Heart right ventricle (tissue), 16 donors: ENCODE measurements around the gene PSMC3IP. TPM values are rescaled to one million over a fixed set of nuclear protein-coding genes. Genes with fewer than 3 reads are reported as not detected.
A peak's percentile ranks its signal among the peaks of the same experiment; 100 is the strongest.
"Not testable (repeated sequence)": the region's sequence is repeated elsewhere in the genome, so short reads cannot be mapped to it uniquely, and the experiment has no call there.

Experiments
- ATAC-seq, 8 donors: fragments of 200-7000 bp; cut with Tn5 transposase; one replicate each; pipeline ENCODE4 v1.9.1; 2020; ENCODE audit warnings: mild to moderate bottlenecking in 8 of 8, moderate library complexity in 8 of 8, moderate number of reproducible peaks in 1 of 8
- DNase-seq, 2 donors: peaks; one replicate each; pipeline ENCODE4 v3.0.0-alpha.2; 2020
- H3K27ac ChIP-seq, 10 donors: fragments of 200-600 bp; sonication (generic) in 2 of 10; one replicate each; pipeline versions ENCODE4 v1.5.0 to v1.8.0; 2020 to 2022; ENCODE audit warnings: mild to moderate bottlenecking in 3 of 10
- H3K27me3 ChIP-seq, 7 donors: fragments of 200-600 bp; one replicate each; pipeline ENCODE4 v1.8.0; 2021 to 2022; ENCODE audit warnings: mild to moderate bottlenecking in 2 of 7
- H3K36me3 ChIP-seq, 9 donors: fragments of 200-600 bp; sonication (generic) in 1 of 9; one replicate each; pipeline versions ENCODE4 v1.5.0 to v1.8.0; 2020 to 2022; ENCODE audit warnings: mild to moderate bottlenecking in 2 of 9
- H3K4me1 ChIP-seq, 9 donors: fragments of 200-600 bp; sonication (generic) in 1 of 9; one replicate each; pipeline versions ENCODE4 v1.5.0 to v1.8.0; 2020 to 2022; ENCODE audit warnings: mild to moderate bottlenecking in 4 of 9
- H3K4me3 ChIP-seq, 10 donors: fragments of 200-600 bp; sonication (generic) in 2 of 10; one replicate each; pipeline versions ENCODE4 v1.5.0 to v1.8.0; 2020 to 2022; ENCODE audit warnings: mild to moderate bottlenecking in 7 of 10, moderate library complexity in 2 of 10
- H3K9me3 ChIP-seq, 11 donors: fragments of 200-600 bp in 10 of 11; sonication (generic) in 2 of 11; one replicate each; pipeline versions ENCODE4 v1.5.0 to v1.8.0; 2013 to 2022; ENCODE audit warnings: mild to moderate bottlenecking in 2 of 11, control low read depth in 1 of 11, moderate library complexity in 1 of 11
- WGBS, 2 donors: extraction: QIAGEN DNeasy Blood & Tissue Kit; methylation state at CpG; one replicate each; pipeline ENCODE4 v1.1.7; 2013; ENCODE audit warnings: inconsistent platforms in 1 of 2; 5-methylcytosine and 5-hydroxymethylcytosine counted together
- intact Hi-C, 10 donors: fragments of 100-400 bp; cut with DNase I; formaldehyde crosslinking; loops; one replicate each; pipeline versions ENCODE4 v1.11.1 to v1.14.2; 2022
- polyA plus RNA-seq, 2 donors: library from polyadenylated mRNA; stranded (reverse); fragments of 200-250 nt; gene quantifications; one replicate each; pipeline ENCODE4 v1.2.3, GENCODE V29; 2013
- total RNA-seq, 10 donors: library from RNA; stranded (reverse); fragmentation: NEBNext Ultra II Directional in 3 of 10; extraction: Animal tissue kit (Norgen Biotek cat#: 25700) in 3 of 10; gene quantifications; one replicate each; pipeline versions ENCODE4 v1.2.1 to v1.2.4, GENCODE V29; 2021 to 2023
- TF ChIP-seq, protein P1 (sequence below), 9 donors: fragments of 200-600 bp; sonication (generic) in 2 of 9; IDR thresholded peaks; one replicate each; pipeline versions ENCODE4 v1.5.0 to v1.8.0; 2021 to 2022; ENCODE audit warnings: antibody characterized with exemption in 9 of 9, mild to moderate bottlenecking in 5 of 9, moderate library complexity in 1 of 9
- donor health status: Arrhythmogenic right ventricular cardiomyopathy.
- donor health status: ischemic (EF 13 %, LVEDD 7.1; RV severe dilation, severe dysfunction).
- donor health status: healthy with polysubstance abuse.
- donor health status: DM: no; HTN: yes; CAD: no.
- donor health status: DM: no; HTN: no; CAD: no.
- donor health status: ischemic (EF 25% LVEDD 6.9; RV normal size, moderate dysfunction).
- donor health status: ischemic (EF 25% LVEDD 5.7; RV mildly dilated, moderate dysfunction).
- donor health status: healthy.
- donor health status: DM: yes; HTN: yes; CAD: no.
- donor health status: Ischemic cardiomyopathy.
- donor health status: ischemic (EF 35%, LVEDD 5.7; RV mildly dilated, moderate dysfunction).
- donor health status: nonischemic (EF 11% LVEDD 7.7; RV severe dilation, severe dysfunction).
- donor health status: DM: yes; HTN: yes; CAD: no.
- donor health status: PGD.
- donor health status: ischemic (EF 29% LVEDD 5.4; RV normal size, mild dysfunction).
- donor health status: nonischemic (EF 23%, LVEDD 6.1; RV moderate dilation, normal function).

PSMC3IP gene
- total and polyA plus RNA-seq, 12 donors = 1.1 to 3.1 (median 1.9) TPM

DNA sequence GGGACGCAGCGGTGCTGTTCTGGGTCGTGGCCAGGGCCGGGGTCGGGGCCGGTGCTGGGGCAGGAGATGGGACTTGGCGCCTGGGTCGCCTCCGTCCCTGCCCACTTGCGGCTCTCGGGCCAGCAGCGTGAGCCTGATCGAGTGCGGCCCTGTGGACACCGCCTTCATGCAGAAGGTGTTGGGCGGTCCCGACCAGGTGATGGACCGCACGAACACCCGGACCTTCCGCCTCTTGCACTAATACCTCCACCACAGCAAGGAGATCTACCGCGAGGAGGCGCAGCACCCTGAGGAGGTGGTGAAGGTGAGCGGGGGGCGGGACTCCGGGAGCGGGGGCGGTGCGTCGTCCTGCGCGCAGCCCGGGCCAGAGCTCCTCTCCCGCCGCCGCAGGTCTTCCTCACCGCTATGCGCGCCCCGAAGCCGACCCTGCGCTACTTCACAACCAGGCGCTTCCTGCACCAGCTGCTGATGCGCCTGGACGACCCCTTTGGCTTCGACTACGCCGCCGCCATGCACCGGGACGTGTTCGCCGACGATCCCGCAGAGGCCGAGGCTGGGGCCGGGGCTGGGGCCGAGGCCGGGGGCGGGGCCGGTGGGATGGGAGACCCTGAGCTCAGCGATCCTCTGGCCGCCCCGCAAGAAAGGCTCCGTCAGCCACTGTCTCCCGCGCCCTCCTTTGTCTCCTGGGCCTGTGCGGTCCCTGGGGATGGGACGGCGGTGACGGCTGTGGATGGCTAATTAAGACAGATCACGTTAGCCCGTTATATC is 29.3 kb downstream of the PSMC3IP start:
- whole genome bisulfite sequencing, 2 donors = 17 to 23% methylated on average over 71 to 73 of the region's 74 CpGs
- TF ChIP-seq, protein P1, sequence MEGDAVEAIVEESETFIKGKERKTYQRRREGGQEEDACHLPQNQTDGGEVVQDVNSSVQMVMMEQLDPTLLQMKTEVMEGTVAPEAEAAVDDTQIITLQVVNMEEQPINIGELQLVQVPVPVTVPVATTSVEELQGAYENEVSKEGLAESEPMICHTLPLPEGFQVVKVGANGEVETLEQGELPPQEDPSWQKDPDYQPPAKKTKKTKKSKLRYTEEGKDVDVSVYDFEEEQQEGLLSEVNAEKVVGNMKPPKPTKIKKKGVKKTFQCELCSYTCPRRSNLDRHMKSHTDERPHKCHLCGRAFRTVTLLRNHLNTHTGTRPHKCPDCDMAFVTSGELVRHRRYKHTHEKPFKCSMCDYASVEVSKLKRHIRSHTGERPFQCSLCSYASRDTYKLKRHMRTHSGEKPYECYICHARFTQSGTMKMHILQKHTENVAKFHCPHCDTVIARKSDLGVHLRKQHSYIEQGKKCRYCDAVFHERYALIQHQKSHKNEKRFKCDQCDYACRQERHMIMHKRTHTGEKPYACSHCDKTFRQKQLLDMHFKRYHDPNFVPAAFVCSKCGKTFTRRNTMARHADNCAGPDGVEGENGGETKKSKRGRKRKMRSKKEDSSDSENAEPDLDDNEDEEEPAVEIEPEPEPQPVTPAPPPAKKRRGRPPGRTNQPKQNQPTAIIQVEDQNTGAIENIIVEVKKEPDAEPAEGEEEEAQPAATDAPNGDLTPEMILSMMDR (IDR thresholded peaks at IDR 0.05) = peak in 5 of 9 donors; percentile 17 to 41 (median 37)
- ATAC-seq (peak; percentile 13 to 50 (median 38)), DNase-seq (peak in 1 of 2 donors; percentile 62)
- H3K4me1 ChIP-seq = peaks cover 5 to 31% (median 19%) of the 10 kb centered on the region in 9 donors
- H3K9me3 ChIP-seq = no peaks in the 10 kb centered on the region
- H3K27ac ChIP-seq = peak overlapping the region in 4 of 10 donors; percentile 4 to 69 (median 44)
- intact Hi-C loops = no loop called here
- H3K4me3 ChIP-seq = peak overlapping the region in 8 of 10 donors; percentile 8 to 46 (median 33)
- peaks cover 0 to 13% (median 0%) of the 10 kb centered on the region in 7 donors for H3K27me3 ChIP-seq
- peaks cover 0 to 25% (median 4%) of the 10 kb centered on the region in 9 donors for H3K36me3 ChIP-seq

DNA sequence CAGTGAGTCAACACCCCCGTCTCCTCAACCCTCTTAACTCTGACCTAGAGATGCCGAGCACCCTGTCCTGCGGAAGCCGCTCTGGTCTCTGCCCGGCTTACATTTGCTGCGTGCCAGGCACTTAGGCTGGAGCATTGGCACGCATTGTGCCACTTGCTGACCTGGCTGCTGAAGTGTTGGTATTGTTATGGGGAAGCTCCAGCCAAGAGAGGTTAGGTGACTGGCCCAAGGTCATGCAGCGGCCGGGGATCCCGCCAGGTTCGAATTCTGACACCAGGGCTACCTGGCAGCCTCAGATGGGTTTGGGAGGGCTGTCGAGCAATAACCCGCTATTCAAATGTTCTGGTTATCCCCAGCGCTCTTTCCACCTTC is 29.8 kb downstream of the PSMC3IP start:
- intact Hi-C loops = no loop called here
- Histone ChIP-seq H3K27me3 (peaks cover 0 to 13% (median 0%) of the 10 kb centered on the region in 7 donors), H3K4me1 (peaks cover 5 to 26% (median 15%) of the 10 kb centered on the region in 9 donors), H3K4me3 (peak overlapping the region in 4 of 10 donors; percentile 17 to 38 (median 32)), H3K27ac (peak overlapping the region in 4 of 10 donors; percentile 4 to 69 (median 44)), H3K36me3 (peaks cover 0 to 28% (median 8%) of the 10 kb centered on the region in 9 donors), H3K9me3 (no peaks in the 10 kb centered on the region)
- peak; percentile 26 to 79 (median 68) for ATAC-seq
- 59 to 69% methylated on average over 14 of the region's 14 CpGs for WGBS, 2 donors
- TF ChIP-seq, protein P1 (IDR thresholded peaks at IDR 0.05) = no peak
- DNase-seq = peak in 1 of 2 donors; percentile 51

DNA sequence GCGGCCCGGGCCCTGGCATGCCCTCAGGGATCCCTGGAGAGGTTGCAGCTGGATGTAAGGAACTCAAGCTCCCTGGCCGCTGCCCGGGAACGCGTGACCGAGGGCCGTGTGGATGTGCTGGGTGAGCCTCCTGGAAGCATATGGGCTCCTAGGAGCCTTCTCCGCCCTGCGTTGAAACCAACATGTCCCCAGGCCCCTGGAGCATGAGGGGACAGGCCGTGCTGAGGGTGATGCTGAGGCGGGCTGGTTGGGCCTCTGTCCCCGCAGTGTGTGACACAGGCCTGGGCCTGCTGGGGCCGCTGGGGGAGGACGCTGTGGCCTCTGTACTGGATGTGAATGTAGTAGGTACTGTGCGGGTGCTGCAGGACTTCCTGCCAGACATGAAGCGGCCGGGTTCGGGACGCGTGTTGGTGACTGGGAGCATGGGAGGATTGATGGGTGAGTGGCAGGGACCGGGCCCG is 30.5 kb downstream of the PSMC3IP start:
- no peaks in the 10 kb centered on the region for H3K9me3 ChIP-seq
- 84 to 87% methylated on average over 23 of the region's 23 CpGs for WGBS, 2 donors
- H3K27ac ChIP-seq = peak overlapping the region in 2 of 10 donors; percentile 48 to 69
- DNase-seq = no peak
- ATAC-seq = peak in 5 of 8 donors; percentile 5 to 34 (median 13)
- peaks cover 0 to 35% (median 15%) of the 10 kb centered on the region in 9 donors for H3K36me3 ChIP-seq
- H3K4me1 ChIP-seq = peaks cover 5 to 24% (median 15%) of the 10 kb centered on the region in 9 donors
- H3K4me3 ChIP-seq = no peak overlapping the region
- TF ChIP-seq, protein P1 (IDR thresholded peaks at IDR 0.05) = no peak
- H3K27me3 ChIP-seq = peaks cover 0 to 13% (median 0%) of the 10 kb centered on the region in 7 donors
- intact Hi-C loops = no loop called here

DNA sequence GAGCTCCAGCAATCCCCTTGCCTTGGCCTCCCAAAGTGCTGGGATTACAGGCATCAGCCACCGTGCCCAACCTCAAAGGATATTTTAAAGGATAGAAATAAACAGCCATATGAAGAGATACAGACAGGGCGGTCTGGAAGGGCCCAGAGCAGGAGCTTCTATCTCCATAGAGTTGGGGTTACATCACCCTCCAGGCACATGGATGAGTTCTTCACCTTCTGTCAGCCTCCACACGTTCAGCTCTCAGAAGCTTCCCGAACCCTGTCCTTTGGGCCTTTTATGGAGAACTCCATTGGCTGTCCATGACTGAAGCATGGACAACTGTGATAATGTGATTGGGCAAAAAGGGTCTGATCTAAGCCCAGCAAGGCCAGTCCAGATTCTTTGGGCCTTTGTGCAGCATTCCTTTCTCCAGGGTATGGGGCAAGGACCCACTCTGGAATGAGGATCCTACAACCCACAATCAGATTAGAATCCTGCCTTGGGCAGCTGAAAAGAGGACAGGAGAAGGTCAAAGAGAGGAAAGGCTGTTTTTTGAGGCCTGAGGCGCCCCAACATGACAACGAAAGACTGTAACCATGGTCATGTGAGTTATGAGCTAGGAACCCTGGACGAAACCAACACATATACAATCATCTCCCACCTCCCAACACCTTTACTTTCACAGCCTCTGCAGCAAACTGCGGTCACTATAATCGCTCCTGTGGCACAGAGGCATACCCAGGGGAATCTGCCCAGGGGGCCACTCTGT is 31.6 kb downstream of the PSMC3IP start:
- ATAC-seq = not testable (repeated sequence)

More for the DNA sequence above, 31.6 kb downstream of the PSMC3IP start:
- DNase-seq, H3K4me3 ChIP-seq, intact Hi-C loops, H3K27ac ChIP-seq, H3K9me3 ChIP-seq: not testable (repeated sequence)
- Histone ChIP-seq H3K36me3 (peaks cover 0 to 42% (median 22%) of the 10 kb centered on the region in 9 donors), H3K4me1 (peaks cover 5 to 24% (median 18%) of the 10 kb centered on the region in 9 donors), H3K27me3 (peaks cover 0 to 13% (median 0%) of the 10 kb centered on the region in 7 donors)
- WGBS, 2 donors = 89 to 92% methylated on average over 9 of the region's 9 CpGs
